PC-9 (cell line): ENCODE results near the gene SHH.

Experiments
- CTCF ChIP-seq: fragments of 200-600 bp; sonication (generic); conservative IDR thresholded peaks from 2 replicates; pipeline ENCODE4 v1.6.1; 2017; ENCODE audit warnings: mixed run types, antibody characterized with exemption, mild to moderate bottlenecking, moderate library complexity
- EZH2 ChIP-seq: fragments of 200-600 bp; sonication (generic); IDR thresholded peaks from 2 replicates; pipeline ENCODE4 v1.8.0; 2017; ENCODE audit warnings: antibody characterized with exemption, low read depth

GRCh38 chr7:155850001-155850436 is 37.8 kb upstream of the SHH start:
- no peak for TF ChIP-seq CTCF
- TF ChIP-seq EZH2: no peak
